Kidney epithelial cell (primary cell): ENCODE results near the gene CFAP46. TPM values are rescaled to one million over a fixed set of nuclear protein-coding genes. Genes with fewer than 3 reads are reported as not detected.
A peak's percentile ranks its signal among the peaks of the same experiment; 100 is the strongest.

ENCODE experiments used
- DNase-seq: peaks from one replicate; pipeline ENCODE4 v3.0.0-alpha.2; 2010; ENCODE audit warnings: low read depth
- H3K27me3 ChIP-seq: 2 replicates; pipeline ENCODE4 v1.6.0; 2011; ENCODE audit warnings: low read length; ENCODE audit not compliant: control insufficient read depth, insufficient read depth
- H3K36me3 ChIP-seq: 2 replicates; pipeline ENCODE4 v1.5.1; 2011; ENCODE audit warnings: low read length; ENCODE audit not compliant: control insufficient read depth, insufficient read depth
- H3K4me3 ChIP-seq: 2 replicates; pipeline ENCODE4 v1.5.1; 2011; ENCODE audit warnings: low read depth, mild to moderate bottlenecking, control low read depth, low read length
- CTCF ChIP-seq: IDR thresholded peaks from 2 replicates; pipeline ENCODE4 v1.5.1; 2011; ENCODE audit warnings: mild to moderate bottlenecking, moderate library complexity, low read length, control low read depth, inconsistent platforms; ENCODE audit not compliant: insufficient read depth, poor library complexity, severe bottlenecking
- total RNA-seq: library from RNA; depleted of rRNA; stranded (reverse); fragments of >200 nt; gene quantifications from 2 replicates; pipeline ENCODE4 v1.2.3, GENCODE V29; 2015

The CFAP46 gene
- total RNA-seq, 1 donor from 2014 or later, result 5.1 TPM

DNA sequence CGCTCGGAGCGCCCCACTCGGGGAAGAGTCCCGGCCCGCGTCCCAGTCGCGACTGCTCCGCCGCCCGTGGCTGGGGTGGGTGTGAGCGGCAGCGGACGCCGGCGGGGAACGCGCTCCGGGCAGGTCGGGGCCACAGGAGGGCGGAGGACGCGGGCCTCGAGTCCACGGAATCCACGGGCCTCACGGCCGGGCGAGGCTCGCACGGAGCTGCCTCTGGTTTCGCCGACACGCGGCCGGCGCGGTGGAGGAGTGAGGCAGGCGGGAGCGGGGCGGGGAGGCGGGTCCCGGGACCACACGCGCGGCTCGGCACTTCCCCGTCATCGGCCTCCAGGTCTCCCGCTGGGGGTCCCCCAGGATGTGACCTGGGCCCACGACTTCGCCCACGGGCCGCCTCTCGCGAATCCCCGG is 155.9 kb downstream of the CFAP46 start:
- no peak for DNase-seq
- no peak for TF ChIP-seq CTCF
- Histone ChIP-seq H3K4me3 (no peak overlapping the region), H3K27me3 (peaks cover 76% of the 10 kb centered on the region), H3K36me3 (no peaks in the 10 kb centered on the region)

GRCh38 chr10:132785723-132786475 is 156.5 kb downstream of the CFAP46 start, which contains the start of gene NKX6-2:
NKX6-2 (minus strand) TSS chr10:132786147; CDS start chr10:132785948, 199 bp downstream.
- no peaks in the 10 kb centered on the region for H3K36me3 ChIP-seq
- DNase-seq, result no peak
- no peak within 1 kb of the TSS for H3K4me3 ChIP-seq
- peaks cover 71% of the 10 kb centered on the region for H3K27me3 ChIP-seq
- TF ChIP-seq CTCF, result no peak

DNA sequence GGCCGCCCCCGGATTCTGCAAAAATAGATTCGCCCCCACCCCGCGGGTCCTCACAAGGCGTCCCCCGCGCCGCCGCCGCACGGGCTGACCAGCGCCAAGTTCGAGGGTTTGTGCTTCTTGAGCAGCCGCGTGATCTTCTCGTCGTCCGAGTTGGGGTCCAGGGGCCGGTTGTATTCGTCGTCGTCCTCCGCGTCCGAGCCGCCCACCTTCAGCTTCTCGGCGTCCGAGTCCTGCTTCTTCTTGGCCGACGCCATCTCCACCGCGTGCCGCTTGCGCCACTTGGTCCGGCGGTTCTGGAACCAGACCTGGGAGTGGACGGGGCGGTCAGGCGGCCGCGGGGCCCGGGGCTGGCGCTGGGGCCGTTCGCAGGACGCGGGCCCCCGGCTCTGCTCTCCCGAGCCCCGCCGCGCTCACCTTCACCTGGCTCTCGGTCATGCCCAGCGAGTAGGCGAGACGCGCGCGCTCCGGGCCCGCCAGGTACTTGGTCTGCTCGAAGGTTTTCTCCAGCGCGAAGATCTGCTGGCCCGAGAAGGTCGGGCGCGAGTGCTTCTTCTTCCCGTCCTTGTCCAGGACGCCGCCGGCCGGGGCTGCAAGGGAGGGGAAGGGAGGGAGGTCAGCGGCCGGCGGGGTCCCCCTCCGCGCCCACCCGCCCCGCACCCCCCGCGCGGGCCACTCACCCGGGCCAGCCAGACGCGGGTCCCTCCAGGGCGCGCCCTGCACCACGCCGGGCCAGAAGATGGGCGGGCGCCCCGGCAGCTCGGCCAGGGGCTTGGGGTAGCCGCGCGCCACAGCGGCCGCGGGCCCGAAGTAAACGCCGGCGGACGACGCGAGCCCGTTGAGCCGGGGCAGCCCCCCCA is 157.3 kb downstream of the CFAP46 start:
- TF ChIP-seq CTCF, result no peak
- DNase-seq, result no peak
- Histone ChIP-seq H3K4me3 (peak overlapping the region; percentile 6), H3K36me3 (no peaks in the 10 kb centered on the region), H3K27me3 (peaks cover 63% of the 10 kb centered on the region)

DNA sequence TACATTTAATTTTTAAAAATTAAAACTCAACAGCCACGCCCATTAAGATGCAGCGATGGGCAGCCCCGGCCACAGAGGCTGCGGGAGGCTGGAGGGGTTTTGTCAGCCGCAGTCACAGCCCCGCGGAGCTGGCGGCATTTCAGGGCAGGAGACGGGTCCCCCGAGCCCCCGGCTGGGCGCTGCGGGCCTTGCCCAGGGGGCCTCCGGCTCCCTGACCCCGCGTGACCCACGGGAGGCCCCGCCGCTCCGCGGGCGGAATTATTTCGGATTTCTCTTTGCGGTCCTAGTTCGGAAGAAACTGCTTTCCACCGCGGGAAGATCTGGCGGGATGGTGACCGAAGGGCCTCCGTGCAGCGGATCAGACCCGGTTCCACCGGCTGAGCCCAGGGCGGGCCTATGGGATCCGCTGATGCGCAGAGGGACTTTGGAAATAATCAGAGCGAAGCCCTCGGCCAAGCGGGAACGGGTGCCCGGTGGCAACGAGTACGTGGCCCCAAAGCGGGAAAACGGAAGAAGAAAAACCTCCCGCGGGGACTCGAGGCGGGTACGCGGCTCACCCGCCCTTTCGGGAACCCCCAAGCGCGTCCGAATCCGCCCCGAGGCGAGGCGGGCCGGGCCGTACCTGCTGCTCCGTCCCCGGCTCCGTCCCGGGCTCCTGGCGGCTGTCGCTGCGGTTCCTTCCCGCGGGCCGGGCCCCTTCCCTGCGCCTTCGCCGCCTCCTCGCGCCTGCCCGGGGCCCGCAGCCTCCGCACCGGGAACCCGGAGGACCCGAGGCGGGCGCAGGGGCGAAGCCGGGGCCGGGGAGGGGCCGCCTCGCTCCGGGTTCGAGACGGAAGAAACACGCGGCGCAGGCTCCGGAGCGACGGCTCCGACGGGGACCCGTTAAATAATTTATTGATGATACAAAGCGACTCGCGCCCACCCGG is 158.2 kb downstream of the CFAP46 start:
- no peak overlapping the region for H3K4me3 ChIP-seq
- TF ChIP-seq CTCF, result no peak
- no peak for DNase-seq
- H3K27me3 ChIP-seq, result peaks cover 56% of the 10 kb centered on the region
- H3K36me3 ChIP-seq, result no peaks in the 10 kb centered on the region

DNA sequence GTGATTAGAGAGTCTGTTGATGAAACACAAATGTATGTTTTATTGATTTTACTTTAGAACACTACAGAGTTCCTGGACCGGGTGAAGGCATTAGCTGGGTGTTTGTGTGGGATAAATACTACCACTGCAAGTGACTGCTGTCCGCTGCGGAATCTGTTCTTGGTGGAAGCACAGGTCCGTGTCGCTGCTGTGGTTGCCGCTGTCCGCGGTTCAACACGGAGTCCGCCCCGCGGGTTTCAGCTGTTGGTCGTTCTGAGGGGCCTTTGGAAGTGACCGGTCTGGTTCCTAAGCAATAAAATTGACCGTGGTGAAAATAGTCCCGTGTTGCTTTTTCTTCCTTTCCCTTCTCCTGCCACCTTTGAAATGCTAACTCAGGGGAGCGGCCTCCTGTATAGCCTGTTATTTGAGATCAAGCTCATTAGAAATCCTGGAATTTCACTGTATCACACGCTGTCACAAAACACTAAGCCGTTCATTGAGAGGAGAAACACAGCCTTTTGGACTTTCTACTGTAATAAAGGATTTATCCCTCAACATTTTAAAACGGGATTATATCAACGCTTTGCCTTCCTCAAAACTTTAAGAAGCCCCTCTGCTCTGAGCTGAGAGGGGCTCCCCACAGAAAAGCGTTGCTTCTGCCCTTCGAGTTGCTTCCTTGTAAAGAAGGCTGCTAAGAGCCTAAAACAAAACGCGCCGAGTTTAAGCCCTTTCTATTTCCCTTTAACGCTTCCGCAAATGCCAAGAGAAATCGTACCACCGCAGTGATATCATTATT is 159.0 kb downstream of the CFAP46 start:
- TF ChIP-seq CTCF, result no peak
- Histone ChIP-seq H3K4me3 (no peak overlapping the region), H3K27me3 (peaks cover 49% of the 10 kb centered on the region), H3K36me3 (no peaks in the 10 kb centered on the region)
- DNase-seq, result no peak
